Cardiac septum (tissue), 1 donor: ENCODE data around the gene C6orf89. TPM values are rescaled to one million over a fixed set of nuclear protein-coding genes. Genes with fewer than 3 reads are reported as not detected.

Experiments
- DNase-seq: peaks from one replicate; pipeline ENCODE4 v3.0.0-alpha.2; 2020; ENCODE audit warnings: low spot score
- intact Hi-C: fragments of 100-400 bp; cut with DNase I; formaldehyde crosslinking; loops from one replicate; pipeline ENCODE4 v1.14.0; 2022
- long read RNA-seq: library from polyadenylated mRNA; unstranded; transcript quantifications from one replicate; pipeline ENCODE4 v2.0.0, GENCODE V29; 2021
- total RNA-seq: library from RNA; stranded (reverse); fragmentation: NEBNext Ultra II Directional; extraction: Animal tissue kit (Norgen Biotek cat#: 25700); gene quantifications from one replicate; pipeline ENCODE4 v1.2.1, GENCODE V29; 2021
- donor health status: DM: no; HTN: no; CAD: no.

The C6orf89 gene
- 49.2 TPM for total RNA-seq
- long read RNA-seq, full-length matches to known transcripts: 31 of 73 reads
- long read RNA-seq, partial matches to known transcripts: 3 of 73 reads
- long read RNA-seq, other reads (novel, unspliced or antisense): 39 of 73 reads

GRCh38 chr6:36885461-36886401, at the start of gene C6orf89:
TSS of gene C6orf89 (plus strand) at chr6:36885952. CDS start at chr6:36899445, 13,493 bp downstream.
- intact Hi-C loops: loop anchor here (2.0 to 10.0 kb wide), 3 partner anchors 95 to 289 kb away; partner anchors contain the start of gene PIM1
- DNase-seq: peak; percentile 99

DNA sequence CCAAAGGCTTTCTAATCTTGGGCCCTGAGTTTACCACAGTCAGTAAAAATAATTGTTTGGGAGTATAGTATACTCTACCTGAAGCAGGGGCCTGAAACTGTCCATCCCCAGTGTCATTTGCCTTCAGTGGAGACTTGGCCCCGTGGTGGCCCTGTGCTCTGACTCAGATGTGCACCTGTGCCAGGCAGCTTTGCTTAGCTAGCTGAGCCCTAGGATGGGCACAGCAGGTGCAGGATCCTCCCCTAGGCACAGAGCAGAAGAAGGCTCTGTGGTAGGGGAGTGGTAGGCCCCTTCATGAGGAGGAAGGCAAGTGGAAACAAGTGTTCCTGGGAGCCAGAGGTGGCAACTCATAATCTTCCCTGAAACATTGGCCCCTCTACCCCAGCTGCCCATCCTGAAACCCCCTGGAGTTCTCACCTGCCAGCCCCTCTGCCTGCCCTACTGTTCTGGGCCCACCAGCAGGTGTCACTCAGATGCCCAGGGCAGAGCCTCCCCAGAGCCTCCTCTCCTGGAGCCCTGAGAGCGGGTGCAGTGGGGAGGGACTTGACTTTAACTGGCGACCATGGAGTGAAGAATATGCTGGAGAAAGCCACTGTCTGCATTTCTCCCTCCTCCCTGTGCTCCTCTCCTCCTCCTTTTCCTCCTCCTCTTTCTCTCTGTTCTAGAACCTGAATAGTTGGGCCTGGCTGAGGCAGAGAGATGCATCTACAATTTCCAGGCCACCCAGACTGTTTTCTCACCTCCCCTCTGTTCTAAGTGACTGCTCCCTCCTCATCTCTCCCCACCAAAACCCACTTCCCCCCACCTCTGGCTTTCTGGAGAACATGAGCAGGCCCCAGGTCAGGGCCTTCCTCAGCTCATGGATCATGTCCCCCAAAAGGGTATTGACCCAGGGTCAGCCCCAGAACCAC, 49.4 kb upstream of the C6orf89 start:
- intact Hi-C loops: loop anchor here (10.0 kb wide), 1 partner anchor 222 kb away; no protein-coding TSS in a partner anchor
- DNase-seq: no peak

DNA sequence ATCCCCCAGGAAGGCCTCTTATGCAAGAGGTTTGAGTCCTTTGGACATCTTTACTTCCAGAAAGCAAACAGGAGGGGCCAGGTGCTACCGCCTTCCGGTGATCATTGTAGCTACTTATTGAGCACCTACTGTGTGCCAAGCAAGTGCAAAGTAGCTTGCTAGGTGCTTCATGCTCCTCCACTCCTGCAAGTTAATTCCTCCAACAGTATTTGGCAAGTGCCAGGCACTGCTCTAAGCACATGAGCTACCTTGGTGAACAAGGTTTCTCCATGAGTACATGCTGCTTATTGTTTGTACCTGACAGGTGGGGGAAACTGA, 48.8 kb upstream of the C6orf89 start:
- intact Hi-C loops: loop anchor here (10.0 kb wide), 1 partner anchor 222 kb away; no protein-coding TSS in a partner anchor
- no peak for DNase-seq

GRCh38 chr6:36837686-36838085, 48.1 kb upstream of the C6orf89 start:
- no peak for DNase-seq
- intact Hi-C loops: loop anchor here (10.0 kb wide), 1 partner anchor 223 kb away; no protein-coding TSS in a partner anchor

DNA sequence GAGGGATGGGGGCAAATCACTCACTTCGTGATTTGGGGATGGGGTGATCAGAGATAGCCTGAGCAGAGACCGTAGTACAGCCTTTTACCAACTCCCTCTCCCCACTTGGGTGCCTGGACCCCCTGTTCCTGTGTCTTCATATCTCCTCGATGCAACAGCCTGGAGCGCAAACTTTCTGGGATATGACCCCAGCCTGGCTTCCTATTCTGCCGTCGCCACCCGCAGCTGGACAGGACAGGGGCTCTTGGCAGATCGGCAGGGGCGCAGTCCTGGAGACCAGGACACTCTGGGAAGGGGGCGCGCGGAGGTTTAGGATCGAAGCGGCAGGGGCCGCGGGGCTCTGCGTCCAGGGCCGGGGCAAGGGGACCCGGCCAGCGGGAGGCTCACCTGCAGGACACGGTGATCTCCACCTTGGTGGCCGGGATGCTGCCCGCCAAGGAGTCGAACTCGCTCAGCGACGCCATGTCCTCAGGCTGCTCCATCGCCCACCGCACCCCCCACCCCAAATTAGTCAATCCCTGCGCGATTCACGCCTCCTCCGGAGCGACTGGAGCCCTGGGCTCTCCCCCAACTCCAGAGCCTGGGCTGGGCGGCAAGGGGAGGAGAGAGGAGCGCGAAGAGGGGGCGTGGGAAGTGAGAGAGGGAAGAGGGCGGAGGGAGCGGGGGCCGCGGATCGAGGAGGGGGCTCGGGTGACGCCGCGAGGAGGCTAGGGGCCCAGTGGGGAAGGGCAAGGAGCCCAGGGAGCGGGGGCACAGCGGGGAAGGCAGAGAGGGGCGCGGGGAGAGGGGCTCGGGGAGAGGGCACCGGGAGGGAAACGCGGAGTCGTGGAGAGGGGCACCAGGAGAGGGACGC, 46.6 kb upstream of the C6orf89 start, which contains the start of gene CPNE5:
TSS of gene CPNE5 (minus strand) at position 549 of the 853 bp plus-strand sequence. CDS start at position 482, 67 bp downstream.
- no peak for DNase-seq
- intact Hi-C loops: loop anchor here (10.0 kb wide), 1 partner anchor 224 kb away; no protein-coding TSS in a partner anchor

DNA sequence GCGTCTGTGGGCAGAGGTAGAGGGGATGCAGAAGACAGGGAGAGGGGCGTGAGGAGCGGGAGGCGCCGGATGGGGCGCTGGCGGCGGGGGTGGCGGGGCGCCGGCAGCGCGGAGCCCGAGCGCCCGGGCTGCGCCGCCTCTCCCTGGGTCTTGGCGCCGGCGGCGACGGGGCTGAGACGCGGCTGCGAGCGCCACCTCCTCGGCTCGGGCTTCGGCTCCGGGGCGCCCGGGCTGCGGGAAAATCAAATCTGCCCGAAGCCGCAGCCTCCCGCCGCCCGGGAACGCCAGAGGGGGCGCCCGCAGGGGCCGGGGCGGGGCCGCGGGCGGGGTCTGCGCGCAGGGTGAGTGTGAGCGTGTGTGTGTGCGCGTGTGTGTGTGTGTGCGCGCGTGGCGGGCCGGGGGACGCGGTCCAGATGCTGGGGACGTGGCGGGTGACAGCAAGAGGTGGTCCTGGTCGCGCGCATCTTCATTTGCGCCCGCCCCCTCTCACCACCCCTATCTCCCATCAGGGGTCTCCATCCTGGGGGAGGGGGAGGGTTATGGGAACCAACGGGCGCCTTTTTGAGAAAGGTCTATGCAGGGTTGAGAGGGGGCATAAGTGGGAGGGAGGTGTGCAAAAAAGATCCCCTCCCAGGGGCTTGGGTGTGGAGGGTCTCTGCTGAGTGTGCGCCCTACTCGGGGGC, 45.9 kb upstream of the C6orf89 start:
- intact Hi-C loops: loop anchor here (10.0 kb wide), 1 partner anchor 225 kb away; no protein-coding TSS in a partner anchor
- no peak for DNase-seq

GRCh38 chr6:36840432-36841403, 45.0 kb upstream of the C6orf89 start:
- intact Hi-C loops: no loop called here
- no peak for DNase-seq

- intact Hi-C loops: no loop called here
- no peak for DNase-seq
These were observed 44.0 kb upstream of the C6orf89 start for GRCh38 chr6:36841756-36842155.

DNA sequence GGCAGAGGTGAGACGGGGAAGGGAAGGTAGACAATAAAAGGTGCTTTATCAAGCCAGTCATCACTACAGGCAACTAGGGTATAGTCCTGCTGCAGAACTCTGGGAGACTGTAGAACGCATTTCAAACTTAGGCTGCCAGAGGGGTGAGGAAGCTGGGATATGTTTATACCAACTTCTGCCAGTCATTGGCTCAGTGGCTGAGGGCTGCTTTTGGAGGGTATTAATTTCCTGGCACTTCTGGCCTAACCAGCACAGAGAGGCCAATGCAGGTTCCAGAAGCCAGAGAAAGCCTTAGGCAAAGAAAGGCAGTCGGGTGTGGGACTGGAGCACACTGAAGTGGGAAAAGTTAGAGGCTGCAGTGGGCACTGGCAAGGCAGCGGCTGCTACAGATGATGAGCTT, 42.6 kb upstream of the C6orf89 start:
- no peak for DNase-seq
- intact Hi-C loops: no loop called here

- no peak for DNase-seq
- intact Hi-C loops: loop anchor here (5.0 kb wide), 1 partner anchor 167 kb away; the partner anchor contains the start of gene CDKN1A
These were observed 41.3 kb upstream of the C6orf89 start for GRCh38 chr6:36844232-36845170.

DNA sequence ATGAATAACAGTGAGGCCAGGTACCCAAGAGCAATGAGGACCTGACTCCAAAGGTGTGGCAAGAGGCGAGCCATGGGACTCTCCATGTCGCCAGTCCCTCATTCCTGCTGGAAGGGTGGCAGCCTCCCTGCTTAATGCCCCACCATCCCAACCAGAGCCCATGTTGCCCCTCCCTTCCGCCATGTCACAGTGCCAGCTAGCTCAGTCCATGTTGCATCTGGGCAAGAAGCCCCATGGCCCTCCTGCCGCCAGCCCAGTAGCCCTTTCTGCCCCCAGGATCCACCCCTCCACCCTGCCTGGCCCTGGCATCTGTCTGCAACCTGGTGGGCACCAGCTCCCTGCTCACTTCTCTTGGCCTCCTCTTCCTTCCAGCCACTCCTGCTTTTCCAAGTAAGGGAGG, 40.5 kb upstream of the C6orf89 start:
- intact Hi-C loops: loop anchor here (5.0 kb wide), 1 partner anchor 168 kb away; the partner anchor contains the start of gene CDKN1A
- no peak for DNase-seq

DNA sequence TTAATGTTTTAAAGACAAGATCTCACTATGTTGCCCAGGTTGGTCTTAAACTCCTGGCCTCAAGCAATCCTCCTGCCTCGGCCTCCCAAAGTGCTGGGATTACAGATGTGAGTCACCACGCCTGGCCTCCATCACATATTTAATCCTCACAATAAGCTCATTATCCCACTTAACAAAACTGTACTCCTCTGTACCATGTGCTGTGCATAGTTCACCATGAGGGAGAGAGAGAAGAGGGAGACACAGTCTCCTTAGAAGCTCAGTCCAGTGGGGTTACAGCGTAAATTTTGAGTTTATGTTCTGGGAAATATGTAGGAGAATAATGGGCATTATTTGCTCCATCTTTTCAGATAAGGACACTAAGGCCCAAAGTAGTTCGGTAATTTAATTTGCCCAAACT, 38.6 kb upstream of the C6orf89 start:
- no peak for DNase-seq
- intact Hi-C loops: loop anchor here (5.0 kb wide), 1 partner anchor 170 kb away; the partner anchor contains the start of gene CDKN1A

DNA sequence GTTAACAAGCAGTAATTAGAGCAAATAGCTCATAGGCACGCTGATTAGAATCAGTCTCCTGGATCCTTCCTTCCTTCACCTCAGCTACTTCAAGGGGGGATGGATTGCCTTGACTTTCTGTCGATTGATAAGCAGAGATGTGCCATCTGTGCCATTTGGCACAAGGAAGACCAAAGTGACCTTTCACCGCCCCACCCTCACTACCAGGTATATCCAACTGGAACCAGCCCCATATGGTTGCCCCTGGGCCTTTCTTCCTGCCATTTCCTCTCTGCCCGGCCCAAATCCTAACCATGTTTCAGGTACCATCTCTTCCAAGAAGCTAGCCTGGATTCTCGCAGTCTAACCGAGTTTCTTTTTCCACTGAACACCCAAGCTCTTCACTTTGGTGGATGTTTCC, 37.8 kb upstream of the C6orf89 start:
- no peak for DNase-seq

DNA sequence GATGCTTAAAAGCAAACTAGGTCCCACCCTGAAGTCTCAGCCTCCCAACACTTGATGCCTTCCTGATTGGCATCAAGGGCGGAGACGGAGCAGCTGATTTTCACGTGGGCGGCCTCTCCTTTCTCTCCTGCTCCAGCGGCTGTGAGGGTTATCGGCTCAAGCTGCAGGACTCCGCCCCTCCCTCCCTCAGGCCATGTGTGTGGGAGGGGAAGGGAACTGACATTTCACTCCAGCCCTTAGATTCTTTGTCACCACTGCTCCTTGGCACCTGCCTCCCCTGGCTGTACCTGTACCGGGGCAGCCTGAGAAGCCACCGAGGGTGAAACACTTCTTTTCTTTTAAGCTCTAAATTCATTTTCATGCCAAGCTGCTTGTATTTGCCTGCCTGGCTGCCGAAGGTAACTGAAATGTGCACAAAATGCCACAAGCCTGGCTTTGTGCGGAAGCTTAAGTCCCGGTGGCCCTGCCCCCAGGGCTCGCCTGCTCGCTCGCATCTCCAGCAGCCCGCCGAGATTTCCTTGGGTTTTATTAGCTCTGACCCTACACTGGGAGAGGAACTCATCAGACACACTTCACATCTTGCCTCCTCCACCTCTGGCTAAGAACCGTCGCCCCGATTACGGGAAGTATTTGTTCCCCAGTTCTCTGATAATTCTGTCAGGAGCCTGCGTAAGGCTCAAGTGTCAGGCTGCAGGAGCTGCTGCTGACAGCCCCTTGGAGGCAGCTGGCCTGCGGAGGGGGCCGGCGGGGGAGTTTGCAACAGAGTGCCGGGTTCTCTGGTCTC, 36.9 kb upstream of the C6orf89 start:
- peak; percentile 79 for DNase-seq
- intact Hi-C loops: loop anchor here (5.0 kb wide), 1 partner anchor 172 kb away; the partner anchor contains the start of gene CDKN1A

More for the DNA sequence above, 37.8 kb upstream of the C6orf89 start:
- intact Hi-C loops: loop anchor here (5.0 kb wide), 1 partner anchor 171 kb away; the partner anchor contains the start of gene CDKN1A

DNA sequence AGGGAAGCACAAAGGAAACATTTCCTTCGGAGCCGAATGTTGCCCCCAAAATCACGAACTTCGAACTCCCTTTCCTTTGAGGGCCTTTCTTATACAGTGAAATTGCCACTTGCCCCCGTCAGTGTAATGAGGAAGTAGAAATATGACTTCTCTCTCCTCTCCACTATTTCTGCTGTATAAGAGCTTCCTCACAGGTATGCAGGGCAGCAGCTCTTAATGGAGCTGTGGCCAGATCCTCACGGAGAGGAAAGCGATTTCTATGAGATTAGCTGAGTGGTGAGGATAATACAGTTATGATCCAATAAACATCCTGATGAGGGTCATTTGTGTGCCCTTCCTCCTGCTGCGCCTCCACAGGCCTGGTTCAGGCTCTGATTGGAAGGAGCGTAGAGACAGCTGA, 35.7 kb upstream of the C6orf89 start:
- DNase-seq: no peak
- intact Hi-C loops: loop anchor here (2.0 to 5.0 kb wide), 2 partner anchors 83 to 233 kb away; no protein-coding TSS in a partner anchor
